Subcutaneous adipose tissue (tissue), 4 donors: Measurements from ENCODE around the gene CD300H. TPM values are rescaled to one million over a fixed set of nuclear protein-coding genes. Genes with fewer than 3 reads are reported as not detected.

ENCODE experiments used
- total RNA-seq, 4 donors: library from RNA; depleted of rRNA; stranded (reverse); fragments of >200 nt; gene quantifications; one replicate each; pipeline ENCODE4 v1.1.0, GENCODE V29; 2016
- TF ChIP-seq, protein P1 (sequence below): fragments of 450-650 bp; IDR thresholded peaks from one replicate; pipeline ENCODE4 v1.5.1; 2016; ENCODE audit warnings: low read depth, mild to moderate bottlenecking, control low read depth, antibody characterized with exemption, moderate library complexity

Gene CD300H
- total RNA-seq, 4 donors from 2014 or later: not detected

DNA sequence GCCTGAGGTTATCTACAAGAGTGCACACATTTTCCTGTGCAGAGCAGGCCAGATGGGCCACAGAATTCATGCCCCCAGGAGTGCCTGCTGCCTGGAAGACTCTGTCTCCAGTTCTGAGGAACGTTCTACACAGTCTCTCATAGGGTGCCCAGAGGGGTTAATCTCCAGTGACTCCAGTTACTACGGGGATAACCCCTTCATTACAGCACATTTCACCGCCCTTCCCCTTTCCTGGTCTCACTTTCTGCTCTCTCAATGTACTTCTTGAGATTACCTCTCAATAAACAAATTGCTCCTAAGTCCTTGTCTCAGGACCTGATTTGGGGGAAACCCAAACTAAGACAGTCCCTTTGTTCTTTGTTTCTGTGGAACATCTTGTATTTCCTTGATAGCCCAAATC lies 5.7 kb downstream of the CD300H start:
- TF ChIP-seq, protein P1, sequence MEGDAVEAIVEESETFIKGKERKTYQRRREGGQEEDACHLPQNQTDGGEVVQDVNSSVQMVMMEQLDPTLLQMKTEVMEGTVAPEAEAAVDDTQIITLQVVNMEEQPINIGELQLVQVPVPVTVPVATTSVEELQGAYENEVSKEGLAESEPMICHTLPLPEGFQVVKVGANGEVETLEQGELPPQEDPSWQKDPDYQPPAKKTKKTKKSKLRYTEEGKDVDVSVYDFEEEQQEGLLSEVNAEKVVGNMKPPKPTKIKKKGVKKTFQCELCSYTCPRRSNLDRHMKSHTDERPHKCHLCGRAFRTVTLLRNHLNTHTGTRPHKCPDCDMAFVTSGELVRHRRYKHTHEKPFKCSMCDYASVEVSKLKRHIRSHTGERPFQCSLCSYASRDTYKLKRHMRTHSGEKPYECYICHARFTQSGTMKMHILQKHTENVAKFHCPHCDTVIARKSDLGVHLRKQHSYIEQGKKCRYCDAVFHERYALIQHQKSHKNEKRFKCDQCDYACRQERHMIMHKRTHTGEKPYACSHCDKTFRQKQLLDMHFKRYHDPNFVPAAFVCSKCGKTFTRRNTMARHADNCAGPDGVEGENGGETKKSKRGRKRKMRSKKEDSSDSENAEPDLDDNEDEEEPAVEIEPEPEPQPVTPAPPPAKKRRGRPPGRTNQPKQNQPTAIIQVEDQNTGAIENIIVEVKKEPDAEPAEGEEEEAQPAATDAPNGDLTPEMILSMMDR: no peak

DNA sequence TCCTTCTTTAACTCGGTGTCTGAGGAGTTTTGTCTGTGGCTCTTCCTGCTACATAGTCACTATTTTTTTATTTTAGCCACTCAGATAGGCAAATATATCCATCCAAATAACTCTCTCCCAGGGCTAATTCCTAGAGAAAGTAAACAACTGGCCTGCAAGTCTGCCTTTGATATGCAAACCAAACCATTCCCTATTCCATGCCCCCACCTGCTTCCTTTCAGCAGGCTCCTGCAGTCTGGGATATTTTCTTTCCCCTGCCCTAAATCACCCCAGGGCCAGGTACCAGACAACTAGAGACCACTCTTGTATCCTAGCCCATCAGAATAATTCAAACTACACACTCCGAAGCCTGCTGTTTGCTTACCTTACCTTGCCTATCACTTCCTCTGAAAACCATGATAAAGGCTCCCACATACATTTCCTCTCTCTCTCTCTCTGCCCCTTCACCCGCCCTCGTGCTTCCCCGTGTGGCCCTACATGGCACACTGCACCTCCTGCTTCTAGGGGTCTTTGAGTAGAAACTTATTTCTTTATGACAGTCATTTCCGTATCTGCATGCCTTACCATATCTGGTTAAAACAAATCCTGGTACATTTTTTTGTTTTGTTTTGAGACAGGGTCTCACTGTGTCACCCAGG lies 8.3 kb downstream of the CD300H start:
- TF ChIP-seq, protein P1: no peak

DNA sequence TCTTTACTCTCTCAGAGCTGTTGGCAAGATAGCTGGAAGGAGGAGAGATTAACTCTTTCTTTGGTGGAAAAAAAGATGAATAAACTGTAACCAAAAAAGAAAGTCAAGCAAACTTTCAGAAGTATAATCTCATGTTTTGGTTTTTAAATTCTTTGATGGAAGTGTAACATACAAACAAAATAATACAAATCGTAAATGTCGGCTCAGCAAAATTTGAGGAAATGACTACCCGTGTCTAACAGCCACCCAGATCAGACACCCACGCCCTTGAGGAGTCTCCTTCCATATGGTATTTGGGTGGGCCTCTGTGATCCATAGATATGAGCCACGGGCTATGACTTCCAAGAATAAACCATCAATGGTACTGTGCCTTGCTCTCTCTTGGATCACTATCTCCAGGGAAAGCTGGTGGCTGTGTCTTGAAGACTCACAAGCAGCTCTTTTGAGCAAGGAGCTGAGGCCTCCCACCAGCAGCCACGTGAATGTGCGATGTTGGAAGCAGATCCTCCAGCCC lies 11.8 kb downstream of the CD300H start:
- TF ChIP-seq, protein P1: no peak

DNA sequence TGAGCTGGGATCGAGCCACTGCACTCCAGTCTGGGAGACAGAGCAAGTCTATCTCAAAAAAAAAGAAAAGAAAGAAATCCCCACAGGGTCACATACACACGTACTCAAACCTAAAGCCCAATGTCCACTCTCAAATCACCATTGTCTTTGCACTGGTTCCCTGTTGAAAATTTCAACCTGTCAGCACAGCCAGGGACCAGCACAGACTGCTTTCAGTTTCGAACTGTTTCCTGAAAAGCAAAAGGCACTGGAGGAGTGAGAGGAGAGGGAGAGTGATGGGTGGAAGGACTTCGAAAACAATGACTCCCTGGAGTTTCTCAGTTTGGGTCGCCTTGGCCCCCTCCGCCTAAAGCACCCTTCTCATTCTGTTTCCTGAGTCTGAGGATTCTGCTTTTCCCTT lies 12.4 kb downstream of the CD300H start:
- TF ChIP-seq, protein P1: no peak

DNA sequence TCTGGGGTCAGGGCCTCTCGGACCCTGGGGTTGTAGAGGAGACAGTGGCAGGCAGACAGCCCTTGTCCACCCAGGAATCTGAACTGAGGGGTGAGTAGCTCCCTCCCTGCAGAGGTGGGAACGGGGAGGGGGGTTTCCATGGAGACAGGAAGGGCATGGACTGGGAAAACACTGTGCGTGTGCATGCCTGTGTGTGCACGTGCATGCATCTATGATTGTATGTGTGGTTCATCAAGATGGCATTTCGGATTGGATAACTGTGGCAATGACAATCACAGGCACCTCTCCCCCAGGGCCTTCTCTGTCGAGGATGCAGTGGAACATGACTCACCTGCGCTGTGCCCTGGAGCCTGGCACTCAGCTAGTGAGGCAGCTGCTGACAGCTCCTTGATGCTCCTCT lies 15.3 kb downstream of the CD300H start:
- TF ChIP-seq, protein P1: no peak

DNA sequence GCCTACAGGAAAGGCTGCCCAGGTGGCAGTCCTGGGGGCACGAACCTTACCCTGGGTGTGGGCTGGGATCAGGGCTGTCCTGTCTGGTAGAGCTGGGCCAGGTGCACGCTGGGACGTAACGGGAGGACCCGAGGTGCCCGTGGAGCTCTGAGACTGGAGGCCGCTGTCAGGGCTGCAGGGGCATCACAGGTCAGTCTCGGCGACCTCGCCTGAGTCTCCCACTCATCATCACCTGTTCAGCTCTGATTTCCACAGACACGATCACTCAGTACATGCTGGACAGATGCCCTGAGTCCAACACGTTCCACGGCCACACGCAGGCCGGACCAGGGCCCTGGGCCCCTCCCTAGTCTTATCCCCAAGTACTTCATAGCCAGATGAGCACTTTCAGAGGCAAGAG lies 16.7 kb downstream of the CD300H start:
- TF ChIP-seq, protein P1: no peak

DNA sequence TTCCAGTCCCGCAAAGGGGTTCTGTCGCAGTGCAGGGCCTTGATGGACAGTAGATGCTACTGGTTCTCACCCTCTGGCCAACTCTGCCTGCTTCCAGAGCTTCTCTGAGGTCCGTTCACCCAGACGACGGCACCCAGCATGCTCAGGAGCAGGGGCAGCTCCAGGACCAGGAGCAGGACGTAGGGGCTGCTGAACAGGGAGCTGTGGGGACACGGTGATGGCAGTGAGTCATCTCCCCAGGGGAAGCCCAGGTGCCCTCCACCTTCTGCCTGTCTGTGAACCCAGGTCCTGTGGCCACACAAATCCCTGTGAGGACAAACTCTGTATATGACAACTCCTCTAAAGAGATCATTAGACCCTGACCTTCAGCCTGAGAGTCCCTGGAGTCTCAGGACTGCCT lies 18.0 kb downstream of the CD300H start:
- TF ChIP-seq, protein P1: no peak
